ENCODE results near the gene ADAMTS12. TPM values are rescaled to one million over a fixed set of nuclear protein-coding genes. Genes with fewer than 3 reads are reported as not detected.

ADAMTS12 gene
- total RNA-seq, 1 experiment from 2014 or later = not detected

- H3K27ac Mint-ChIP-seq (ENCODE audit: unreplicated experiment) = no peak overlapping the region
- peaks cover 5% of the 10 kb centered on the region for H3K27me3 Mint-ChIP-seq (ENCODE audit: insufficient read depth, unreplicated experiment)
- Histone ChIP-seq H3K27me3 (replicated peaks; ENCODE audit: control insufficient read depth, insufficient read depth, low read length) (no peaks in the 10 kb centered on the region; the same call in 1 of the 2 replicates), H3K4me3 (ENCODE audit: low read depth, low read length) (no peak overlapping the region), H3K9me3 (no peaks in the 10 kb centered on the region), H3K4me1 (no peaks in the 10 kb centered on the region), H3K36me3 (ENCODE audit: control insufficient read depth, insufficient read depth, low read length) (no peaks in the 10 kb centered on the region)
- CTCF ChIA-PET = no interaction called here
- H3K4me1 Mint-ChIP-seq (ENCODE audit: low read depth, unreplicated experiment) = no peaks in the 10 kb centered on the region
- DNase-seq = no peak
- intact Hi-C loops (cut with micrococcal nuclease; ENCODE audit: unreplicated experiment) = no loop called here
- no peak for TF ChIP-seq CTCF (IDR thresholded peaks at IDR 0.05; ENCODE audit: insufficient read depth in 1 of 2, low read depth in 1 of 2, low read length in 1 of 2, severe bottlenecking in 1 of 2, unreplicated experiment in 1 of 2)
- no peak overlapping the region for H3K4me3 Mint-ChIP-seq (ENCODE audit: unreplicated experiment)
- no TSS peak for BruUV-seq (replicated peaks)
- peaks cover 14% of the 10 kb centered on the region for H3K9me3 Mint-ChIP-seq (ENCODE audit: unreplicated experiment)
- no peaks in the 10 kb centered on the region for H3K36me3 Mint-ChIP-seq (ENCODE audit: insufficient read depth, unreplicated experiment)
- POLR2A ChIA-PET = no interaction called here
These were observed 106.2 kb downstream of the ADAMTS12 start for GRCh38 chr5:33785571-33785970.

DNA sequence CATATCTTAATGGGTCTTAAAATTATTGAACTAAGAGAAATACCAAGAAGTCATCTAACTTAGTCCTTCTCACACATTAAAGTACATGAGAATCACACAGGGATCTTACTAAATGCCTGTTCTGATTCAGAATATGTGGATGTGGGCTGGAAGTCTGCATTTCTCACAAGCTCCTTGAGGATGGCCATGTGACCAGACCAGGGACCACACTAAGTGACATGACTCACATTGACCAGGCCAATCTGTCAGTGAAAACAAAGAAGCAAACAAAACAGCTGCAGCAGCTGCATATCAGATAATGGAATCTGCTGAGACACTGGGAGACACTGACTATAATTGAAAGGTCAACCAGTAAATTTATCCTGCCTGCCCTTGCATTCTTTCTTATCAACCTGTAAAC, 110.5 kb downstream of the ADAMTS12 start:
- intact Hi-C loops (cut with micrococcal nuclease; ENCODE audit: unreplicated experiment) = no loop called here
- no peak overlapping the region for H3K27ac Mint-ChIP-seq (ENCODE audit: unreplicated experiment)
- Histone ChIP-seq H3K9me3 (no peaks in the 10 kb centered on the region), H3K27me3 (replicated peaks; ENCODE audit: control insufficient read depth, insufficient read depth, low read length) (no peaks in the 10 kb centered on the region), H3K4me1 (no peaks in the 10 kb centered on the region), H3K4me3 (ENCODE audit: low read depth, low read length) (no peak overlapping the region), H3K36me3 (ENCODE audit: control insufficient read depth, insufficient read depth, low read length) (no peaks in the 10 kb centered on the region)
- BruUV-seq (replicated peaks) = no TSS peak
- TF ChIP-seq CTCF (IDR thresholded peaks at IDR 0.05; ENCODE audit: insufficient read depth in 1 of 2, low read depth in 1 of 2, low read length in 1 of 2, severe bottlenecking in 1 of 2, unreplicated experiment in 1 of 2) = no peak
- H3K27me3 Mint-ChIP-seq (ENCODE audit: insufficient read depth, unreplicated experiment) = peaks cover 8% of the 10 kb centered on the region
- no peak overlapping the region for H3K4me3 Mint-ChIP-seq (ENCODE audit: unreplicated experiment)
- ChIA-PET POLR2A (no interaction called here), CTCF (no interaction called here)
- no peaks in the 10 kb centered on the region for H3K4me1 Mint-ChIP-seq (ENCODE audit: low read depth, unreplicated experiment)
- no peak for DNase-seq
- H3K36me3 Mint-ChIP-seq (ENCODE audit: insufficient read depth, unreplicated experiment) = no peaks in the 10 kb centered on the region
- H3K9me3 Mint-ChIP-seq (ENCODE audit: unreplicated experiment) = peaks cover 14% of the 10 kb centered on the region

- CTCF ChIA-PET = no interaction called here
- Mint-ChIP-seq H3K36me3 (ENCODE audit: insufficient read depth, unreplicated experiment) (no peaks in the 10 kb centered on the region), H3K4me1 (ENCODE audit: low read depth, unreplicated experiment) (no peaks in the 10 kb centered on the region), H3K27me3 (ENCODE audit: insufficient read depth, unreplicated experiment) (peaks cover 17% of the 10 kb centered on the region), H3K9me3 (ENCODE audit: unreplicated experiment) (no peaks in the 10 kb centered on the region), H3K4me3 (ENCODE audit: unreplicated experiment) (no peak overlapping the region), H3K27ac (ENCODE audit: unreplicated experiment) (no peak overlapping the region)
- POLR2A ChIA-PET = no interaction called here
- Histone ChIP-seq H3K36me3 (ENCODE audit: control insufficient read depth, insufficient read depth, low read length) (no peaks in the 10 kb centered on the region), H3K9me3 (no peaks in the 10 kb centered on the region), H3K4me3 (ENCODE audit: low read depth, low read length) (no peak overlapping the region), H3K27me3 (replicated peaks; ENCODE audit: control insufficient read depth, insufficient read depth, low read length) (no peaks in the 10 kb centered on the region), H3K4me1 (no peaks in the 10 kb centered on the region)
- TF ChIP-seq CTCF (IDR thresholded peaks at IDR 0.05; ENCODE audit: insufficient read depth in 1 of 2, low read depth in 1 of 2, low read length in 1 of 2, severe bottlenecking in 1 of 2, unreplicated experiment in 1 of 2) = no peak
- no peak for DNase-seq
- intact Hi-C loops (cut with micrococcal nuclease; ENCODE audit: unreplicated experiment) = no loop called here
- BruUV-seq (replicated peaks) = no TSS peak
These were observed 115.6 kb downstream of the ADAMTS12 start for GRCh38 chr5:33776151-33776660.
